ENCODE results near the gene GNG12.

GNG12 gene

DNA sequence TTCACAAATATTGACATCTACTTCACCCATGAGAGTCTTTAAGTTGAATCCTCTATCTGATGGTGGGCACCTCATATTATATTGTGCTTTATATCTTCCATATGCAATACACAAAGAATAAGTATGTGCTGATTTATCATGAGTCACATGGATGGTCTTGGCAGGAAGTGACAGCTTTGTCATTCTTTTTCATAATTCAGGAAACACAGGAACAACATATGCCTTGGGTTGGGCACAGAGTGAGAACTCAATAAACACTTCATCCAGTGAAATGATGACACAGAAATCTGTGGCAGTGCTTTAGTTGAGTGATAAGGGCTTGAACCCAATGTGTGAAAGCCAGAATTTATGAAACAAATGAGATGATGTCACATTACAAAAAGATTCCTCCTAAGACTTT, 107.0 kb downstream of the GNG12 start:
- Histone ChIP-seq H3K4me1 (ENCODE audit: control insufficient read depth, insufficient read depth, low read length) (peaks cover 54% of the 10 kb centered on the region), H3K27me3 (replicated peaks; ENCODE audit: control insufficient read depth, insufficient read depth, low read length) (no peaks in the 10 kb centered on the region), H3K9ac (ENCODE audit: low read length) (no peak overlapping the region), H3K9me3 (ENCODE audit: control insufficient read depth, low read length) (no peaks in the 10 kb centered on the region), H3K36me3 (ENCODE audit: control insufficient read depth, insufficient read depth, low read length, severe bottlenecking) (peaks cover 13% of the 10 kb centered on the region), H3K4me3 (ENCODE audit: low read length) (no peak overlapping the region)
- DNase-seq (ENCODE audit: low read depth), result no peak

DNA sequence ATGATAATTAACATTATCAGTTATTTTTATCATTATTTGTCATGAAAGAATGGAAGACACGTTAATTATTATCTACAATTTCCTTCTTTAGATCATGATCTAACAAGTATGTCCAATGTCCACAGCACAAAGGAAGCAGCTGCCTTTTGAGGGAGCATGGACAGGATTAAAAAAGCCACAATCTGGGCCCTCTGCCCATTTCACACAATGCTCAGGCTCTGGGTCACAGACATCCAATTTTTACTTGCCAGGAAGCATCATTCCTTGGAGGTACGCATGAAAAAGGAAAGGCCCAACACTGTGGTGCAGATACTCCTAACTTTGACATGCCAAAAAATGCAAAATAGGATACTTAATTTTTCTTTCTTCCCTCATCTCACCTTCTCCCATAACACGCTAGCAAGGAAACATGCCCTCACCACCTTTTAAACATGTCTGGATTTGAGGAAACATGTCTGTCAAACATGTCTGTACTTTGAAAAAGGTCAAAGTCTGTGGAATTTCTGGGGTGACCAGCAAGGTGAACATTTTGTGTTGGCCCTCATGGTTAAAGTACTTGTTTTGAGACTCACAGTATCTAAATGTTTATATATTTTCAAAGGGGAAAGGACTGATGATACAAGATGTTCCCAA, 108.2 kb downstream of the GNG12 start:
- Histone ChIP-seq H3K9me3 (ENCODE audit: control insufficient read depth, low read length) (no peaks in the 10 kb centered on the region), H3K27me3 (replicated peaks; ENCODE audit: control insufficient read depth, insufficient read depth, low read length) (no peaks in the 10 kb centered on the region), H3K9ac (ENCODE audit: low read length) (no peak overlapping the region), H3K4me3 (ENCODE audit: low read length) (no peak overlapping the region), H3K36me3 (ENCODE audit: control insufficient read depth, insufficient read depth, low read length, severe bottlenecking) (peaks cover 13% of the 10 kb centered on the region), H3K4me1 (ENCODE audit: control insufficient read depth, insufficient read depth, low read length) (peaks cover 54% of the 10 kb centered on the region)
- DNase-seq (ENCODE audit: low read depth), result peak; percentile 66

DNA sequence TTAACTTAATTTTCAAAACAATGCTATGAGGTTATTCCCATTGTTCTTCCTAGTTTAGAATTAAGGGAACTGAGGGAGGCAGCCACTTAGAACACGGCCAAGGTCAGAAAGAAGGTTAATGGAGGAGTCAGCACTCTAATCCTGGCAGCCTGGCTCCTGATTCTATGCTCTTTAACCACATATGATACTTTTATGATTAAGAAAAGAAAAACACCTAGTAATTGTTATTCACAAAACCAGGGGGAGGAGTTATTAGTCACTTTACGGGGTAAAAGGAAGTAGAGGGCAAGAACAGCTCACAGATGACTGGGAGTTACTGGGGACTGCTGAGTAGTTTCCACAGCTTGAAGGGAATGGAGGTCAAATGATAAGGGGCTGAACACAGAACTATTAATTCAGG, 109.6 kb downstream of the GNG12 start:
- no peak for DNase-seq (ENCODE audit: low read depth)

DNA sequence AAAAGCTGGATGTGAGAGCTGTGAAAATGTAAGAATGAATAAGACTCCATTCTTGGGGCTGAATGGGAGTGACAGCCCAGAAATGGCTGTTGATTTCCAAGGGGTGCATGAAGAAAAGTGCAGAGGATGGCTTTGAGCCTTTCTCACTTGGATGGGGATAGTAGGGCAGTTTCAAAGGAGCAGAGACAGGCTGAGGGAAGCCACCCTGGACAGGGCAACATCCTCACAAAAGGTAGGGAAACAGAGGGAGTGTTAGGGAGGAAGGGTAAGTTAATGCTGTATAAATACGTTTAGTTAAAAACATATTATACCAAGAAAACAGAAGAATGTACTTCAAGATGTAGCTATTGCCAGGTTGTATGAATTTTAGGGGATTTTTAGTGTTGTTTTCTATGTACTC, 110.1 kb downstream of the GNG12 start:
- H3K4me3 ChIP-seq (ENCODE audit: low read length), result no peak overlapping the region
- no peaks in the 10 kb centered on the region for H3K27me3 ChIP-seq (replicated peaks; ENCODE audit: control insufficient read depth, insufficient read depth, low read length)
- H3K9me3 ChIP-seq (ENCODE audit: control insufficient read depth, low read length), result no peaks in the 10 kb centered on the region
- H3K4me1 ChIP-seq (ENCODE audit: control insufficient read depth, insufficient read depth, low read length), result peaks cover 54% of the 10 kb centered on the region
- DNase-seq (ENCODE audit: low read depth), result no peak
- H3K36me3 ChIP-seq (ENCODE audit: control insufficient read depth, insufficient read depth, low read length, severe bottlenecking), result peaks cover 13% of the 10 kb centered on the region
- no peak overlapping the region for H3K9ac ChIP-seq (ENCODE audit: low read length)

More for the DNA sequence above, 109.6 kb downstream of the GNG12 start:
- Histone ChIP-seq H3K4me1 (ENCODE audit: control insufficient read depth, insufficient read depth, low read length) (peaks cover 54% of the 10 kb centered on the region), H3K36me3 (ENCODE audit: control insufficient read depth, insufficient read depth, low read length, severe bottlenecking) (peaks cover 13% of the 10 kb centered on the region), H3K9ac (ENCODE audit: low read length) (no peak overlapping the region), H3K9me3 (ENCODE audit: control insufficient read depth, low read length) (no peaks in the 10 kb centered on the region), H3K27me3 (replicated peaks; ENCODE audit: control insufficient read depth, insufficient read depth, low read length) (no peaks in the 10 kb centered on the region), H3K4me3 (ENCODE audit: low read length) (peak overlapping the region; percentile 24)

DNA sequence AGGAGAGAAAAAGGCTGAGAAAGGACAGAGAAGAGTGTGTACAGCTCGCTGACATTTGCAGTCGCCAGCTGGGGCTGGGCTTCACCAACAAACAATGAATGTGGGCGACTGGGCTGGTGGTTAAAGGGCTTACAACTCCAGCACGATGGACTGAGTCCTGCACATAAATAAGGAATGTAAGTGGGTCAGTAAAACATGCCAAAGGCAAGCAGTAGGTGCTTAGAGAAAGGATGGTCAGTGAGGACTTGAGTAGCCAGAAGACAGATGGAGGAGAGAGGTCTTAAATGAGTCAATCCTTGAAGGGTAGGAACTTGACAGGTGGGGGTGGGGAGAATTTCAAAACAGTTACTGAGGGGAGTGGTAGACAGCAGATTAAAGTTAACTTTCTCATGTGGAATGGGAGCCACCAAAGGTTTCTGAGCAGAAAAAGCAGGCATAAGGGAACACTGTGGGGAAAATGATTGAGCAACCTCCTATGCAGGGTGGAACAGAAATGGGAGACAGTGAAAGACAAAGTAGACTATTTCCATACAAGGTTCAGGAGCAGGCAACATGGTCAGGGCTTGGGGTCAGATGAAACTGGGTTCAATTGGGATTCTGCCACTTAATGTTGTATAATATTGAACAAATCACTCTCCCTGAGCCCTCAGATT, 110.8 kb downstream of the GNG12 start:
- peak; percentile 60 for DNase-seq (ENCODE audit: low read depth)
- H3K9me3 ChIP-seq (ENCODE audit: control insufficient read depth, low read length), result no peaks in the 10 kb centered on the region
- peaks cover 61% of the 10 kb centered on the region for H3K4me1 ChIP-seq (ENCODE audit: control insufficient read depth, insufficient read depth, low read length)

DNA sequence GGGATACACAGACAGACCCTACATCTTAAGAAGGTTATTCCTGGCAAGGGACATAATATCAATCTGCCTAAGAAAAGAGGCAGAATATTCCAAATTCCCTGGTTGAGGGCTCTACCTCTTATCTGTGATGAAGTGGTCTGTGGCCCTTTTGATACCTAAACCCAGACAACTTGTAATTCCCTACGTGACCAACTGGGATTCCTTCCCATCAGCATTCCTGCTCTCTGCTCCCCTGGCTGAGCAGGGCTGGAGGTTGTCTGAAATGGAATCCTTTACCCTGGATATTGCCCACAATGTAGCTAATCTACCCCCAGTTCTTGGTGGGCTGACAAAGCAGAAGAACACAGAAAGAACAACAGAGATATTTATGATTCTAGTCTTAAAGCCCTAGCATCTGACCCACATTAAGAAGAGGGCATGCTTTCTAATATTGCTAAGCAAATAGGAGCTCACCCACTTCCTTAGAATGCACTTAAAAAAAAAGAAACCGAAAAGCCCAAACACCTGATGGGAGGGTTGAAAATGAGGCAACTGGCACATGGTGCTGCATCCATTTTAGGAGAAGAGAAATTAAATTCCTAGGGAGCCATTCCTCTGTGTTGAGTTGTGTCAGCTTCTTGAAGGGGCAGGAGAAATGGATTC, 111.5 kb downstream of the GNG12 start:
- DNase-seq (ENCODE audit: low read depth), result no peak
- Histone ChIP-seq H3K4me3 (ENCODE audit: low read length) (no peak overlapping the region), H3K9me3 (ENCODE audit: control insufficient read depth, low read length) (no peaks in the 10 kb centered on the region), H3K9ac (ENCODE audit: low read length) (no peak overlapping the region), H3K27me3 (replicated peaks; ENCODE audit: control insufficient read depth, insufficient read depth, low read length) (no peaks in the 10 kb centered on the region), H3K4me1 (ENCODE audit: control insufficient read depth, insufficient read depth, low read length) (peaks cover 66% of the 10 kb centered on the region), H3K36me3 (ENCODE audit: control insufficient read depth, insufficient read depth, low read length, severe bottlenecking) (peaks cover 2% of the 10 kb centered on the region)

More for the DNA sequence above, 110.8 kb downstream of the GNG12 start:
- H3K9ac ChIP-seq (ENCODE audit: low read length), result no peak overlapping the region
- H3K4me3 ChIP-seq (ENCODE audit: low read length), result no peak overlapping the region
- H3K27me3 ChIP-seq (replicated peaks; ENCODE audit: control insufficient read depth, insufficient read depth, low read length), result no peaks in the 10 kb centered on the region
- H3K36me3 ChIP-seq (ENCODE audit: control insufficient read depth, insufficient read depth, low read length, severe bottlenecking), result peaks cover 9% of the 10 kb centered on the region

DNA sequence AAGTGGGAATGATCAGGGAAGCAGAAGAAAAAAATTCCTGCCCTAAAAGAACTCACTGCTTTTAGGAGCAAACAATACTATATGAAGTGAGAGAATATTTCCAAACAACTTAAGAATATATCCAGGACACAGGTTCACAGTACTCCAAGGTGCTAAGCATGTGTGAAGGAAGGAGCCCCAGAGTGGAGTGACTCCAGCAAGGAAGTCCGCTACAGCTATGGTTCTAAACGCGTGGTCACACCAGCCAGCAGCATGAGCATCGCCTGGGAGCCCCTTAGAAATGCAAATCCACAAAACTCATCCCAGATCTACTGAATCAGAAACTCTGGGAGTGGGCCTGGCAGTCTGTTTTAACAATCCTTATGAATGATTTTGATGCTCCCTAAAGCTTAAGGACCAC, 112.2 kb downstream of the GNG12 start:
- Histone ChIP-seq H3K27me3 (replicated peaks; ENCODE audit: control insufficient read depth, insufficient read depth, low read length) (no peaks in the 10 kb centered on the region), H3K36me3 (ENCODE audit: control insufficient read depth, insufficient read depth, low read length, severe bottlenecking) (no peaks in the 10 kb centered on the region), H3K9ac (ENCODE audit: low read length) (no peak overlapping the region), H3K4me1 (ENCODE audit: control insufficient read depth, insufficient read depth, low read length) (peaks cover 66% of the 10 kb centered on the region), H3K4me3 (ENCODE audit: low read length) (no peak overlapping the region), H3K9me3 (ENCODE audit: control insufficient read depth, low read length) (no peaks in the 10 kb centered on the region)
- DNase-seq (ENCODE audit: low read depth), result no peak

DNA sequence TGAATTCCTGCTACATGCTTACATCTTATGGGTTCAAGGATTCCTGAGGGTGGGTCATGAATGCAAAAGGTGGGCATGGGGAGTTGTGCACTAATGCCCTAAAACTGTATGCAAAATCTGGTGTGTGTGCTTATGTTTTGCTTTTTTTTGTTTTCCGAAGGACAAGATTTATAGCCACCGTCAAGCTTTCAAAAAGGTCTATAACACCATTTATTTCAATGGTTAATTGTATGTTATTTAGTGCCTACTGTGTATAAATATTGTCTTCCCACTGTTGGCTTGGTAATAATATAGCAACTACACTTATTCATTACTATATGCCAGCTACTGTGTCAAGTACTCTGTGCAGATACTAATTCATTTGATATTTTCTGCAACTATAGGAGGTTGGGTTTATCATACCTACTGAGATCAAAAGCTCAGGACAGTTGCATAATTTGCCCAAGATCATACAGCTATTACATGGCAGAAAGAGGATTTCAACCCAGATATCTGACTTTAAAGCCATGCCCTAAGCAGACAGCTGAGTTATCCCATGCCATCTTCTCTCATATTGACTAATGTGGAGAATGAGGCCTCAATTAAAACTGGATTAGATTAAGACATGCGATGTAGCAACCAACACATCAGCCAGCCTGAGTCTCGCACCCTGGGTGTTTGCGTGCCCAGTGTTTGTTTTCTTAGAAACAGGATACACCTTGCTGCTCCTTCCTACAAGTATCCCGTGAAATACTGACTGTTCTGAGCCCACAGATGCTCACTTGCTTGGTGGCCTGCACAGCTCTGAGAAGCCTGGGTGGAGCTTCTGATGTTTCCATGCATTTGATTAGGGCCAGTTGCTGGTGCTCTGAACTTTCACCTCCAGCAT, 113.7 kb downstream of the GNG12 start:
- no peaks in the 10 kb centered on the region for H3K27me3 ChIP-seq (replicated peaks; ENCODE audit: control insufficient read depth, insufficient read depth, low read length)
- no peaks in the 10 kb centered on the region for H3K9me3 ChIP-seq (ENCODE audit: control insufficient read depth, low read length)
- no peaks in the 10 kb centered on the region for H3K36me3 ChIP-seq (ENCODE audit: control insufficient read depth, insufficient read depth, low read length, severe bottlenecking)
- no peak overlapping the region for H3K4me3 ChIP-seq (ENCODE audit: low read length)
- H3K9ac ChIP-seq (ENCODE audit: low read length), result no peak overlapping the region
- H3K4me1 ChIP-seq (ENCODE audit: control insufficient read depth, insufficient read depth, low read length), result peaks cover 56% of the 10 kb centered on the region
- DNase-seq (ENCODE audit: low read depth), result no peak

DNA sequence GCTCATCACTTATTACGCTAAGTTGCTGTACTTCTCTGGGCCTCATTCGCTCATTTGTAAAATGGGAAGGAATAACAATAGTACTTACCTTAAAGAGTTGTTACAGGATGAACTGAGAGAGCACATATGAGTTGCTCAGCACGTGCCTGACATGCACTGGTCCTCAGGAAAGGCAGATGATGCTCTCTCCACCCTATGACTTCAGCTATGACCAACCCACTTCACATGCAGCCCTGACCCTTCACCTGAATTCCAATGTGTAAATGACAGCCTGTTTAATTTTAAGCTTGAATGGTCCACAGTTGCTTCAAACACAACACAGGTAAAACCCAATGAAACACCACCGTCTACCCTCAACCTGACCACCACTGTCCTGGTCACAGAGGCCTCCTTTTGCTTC, 115.4 kb downstream of the GNG12 start:
- Histone ChIP-seq H3K9me3 (ENCODE audit: control insufficient read depth, low read length) (no peaks in the 10 kb centered on the region), H3K4me3 (ENCODE audit: low read length) (no peak overlapping the region), H3K9ac (ENCODE audit: low read length) (no peak overlapping the region), H3K27me3 (replicated peaks; ENCODE audit: control insufficient read depth, insufficient read depth, low read length) (no peaks in the 10 kb centered on the region), H3K36me3 (ENCODE audit: control insufficient read depth, insufficient read depth, low read length, severe bottlenecking) (no peaks in the 10 kb centered on the region), H3K4me1 (ENCODE audit: control insufficient read depth, insufficient read depth, low read length) (peaks cover 49% of the 10 kb centered on the region)
- DNase-seq (ENCODE audit: low read depth), result no peak

DNA sequence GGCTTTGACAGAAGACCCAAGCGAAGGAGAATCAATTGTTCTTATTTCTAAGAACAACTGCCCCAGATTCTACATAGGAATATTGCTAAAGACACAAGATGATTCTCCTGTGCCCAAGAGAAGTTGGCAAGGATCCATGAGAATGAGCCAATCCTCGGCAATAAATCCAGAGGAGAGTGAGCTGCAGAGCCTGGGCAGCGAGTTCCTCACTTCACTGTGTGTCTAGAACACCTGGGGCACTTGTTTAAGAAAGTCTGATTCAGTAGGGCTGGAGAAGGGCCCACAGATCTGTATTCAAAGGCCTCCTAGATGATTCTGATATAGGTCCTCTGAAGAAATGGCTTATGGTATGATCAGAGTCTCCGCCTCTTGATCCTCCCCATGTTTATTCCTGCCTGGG, 116.5 kb downstream of the GNG12 start:
- Histone ChIP-seq H3K4me1 (ENCODE audit: control insufficient read depth, insufficient read depth, low read length) (peaks cover 39% of the 10 kb centered on the region), H3K36me3 (ENCODE audit: control insufficient read depth, insufficient read depth, low read length, severe bottlenecking) (no peaks in the 10 kb centered on the region), H3K9me3 (ENCODE audit: control insufficient read depth, low read length) (no peaks in the 10 kb centered on the region), H3K4me3 (ENCODE audit: low read length) (no peak overlapping the region), H3K27me3 (replicated peaks; ENCODE audit: control insufficient read depth, insufficient read depth, low read length) (no peaks in the 10 kb centered on the region), H3K9ac (ENCODE audit: low read length) (no peak overlapping the region)
- DNase-seq (ENCODE audit: low read depth), result peak; percentile 66

DNA sequence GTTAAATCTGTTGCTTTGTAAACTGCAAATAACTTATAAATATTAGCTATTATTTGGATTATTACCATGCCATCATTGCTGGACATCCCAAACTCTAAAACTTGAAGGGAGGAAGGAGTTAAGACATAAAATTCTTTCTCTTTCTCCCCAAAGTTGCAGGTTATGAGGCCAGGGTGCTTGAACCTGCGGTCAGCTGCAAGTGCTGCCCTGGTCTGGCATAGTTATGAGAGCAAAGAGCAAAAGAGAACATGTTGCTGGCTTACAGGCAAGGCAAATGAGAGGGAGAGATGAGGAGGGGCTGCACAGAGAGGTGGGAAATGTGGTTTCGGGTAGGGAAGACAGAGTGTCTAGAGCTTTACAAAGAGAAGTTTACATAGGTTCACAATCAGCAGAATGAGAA, 117.4 kb downstream of the GNG12 start:
- no peaks in the 10 kb centered on the region for H3K36me3 ChIP-seq (ENCODE audit: control insufficient read depth, insufficient read depth, low read length, severe bottlenecking)
- no peaks in the 10 kb centered on the region for H3K9me3 ChIP-seq (ENCODE audit: control insufficient read depth, low read length)
- no peak for DNase-seq (ENCODE audit: low read depth)
- H3K9ac ChIP-seq (ENCODE audit: low read length), result no peak overlapping the region
- H3K27me3 ChIP-seq (replicated peaks; ENCODE audit: control insufficient read depth, insufficient read depth, low read length), result no peaks in the 10 kb centered on the region
- H3K4me3 ChIP-seq (ENCODE audit: low read length), result no peak overlapping the region
- H3K4me1 ChIP-seq (ENCODE audit: control insufficient read depth, insufficient read depth, low read length), result peaks cover 39% of the 10 kb centered on the region
